Muscle of arm (tissue), 12 donors: ENCODE measurements around the gene RPS6KA3. TPM values are rescaled to one million over a fixed set of nuclear protein-coding genes. Genes with fewer than 3 reads are reported as not detected.
"Not testable (repeated sequence)": the region's sequence is repeated elsewhere in the genome, so short reads cannot be mapped to it uniquely, and the experiment has no call there.

Source experiments
- DNase-seq: peaks from one replicate; pipeline ENCODE4 v3.0.0-alpha.2; 2013
- polyA plus RNA-seq, 12 donors: library from polyadenylated mRNA; unstranded; fragments of 120-200 nt; gene quantifications; one replicate each; pipeline ENCODE4 v1.2.1, GENCODE V29; 2013; ENCODE audit not compliant: insufficient read length in 12 of 12

Gene RPS6KA3
- polyA plus RNA-seq, 12 donors: 35.2 to 61.2 (median 46.5) TPM; not detected in 1

- DNase-seq: peak; percentile 53
Observed at GRCh38 chrX:20267931-20268701, 1.4 kb upstream of the RPS6KA3 start.

- no peak for DNase-seq
Observed at GRCh38 chrX:20267607-20267930, 860 bp upstream of the RPS6KA3 start.

- DNase-seq: peak; percentile 17
Observed at GRCh38 chrX:20265726-20266681, 705 bp downstream of the RPS6KA3 start.

GRCh38 chrX:20265221-20265725 lies 1.4 kb downstream of the RPS6KA3 start:
- peak; percentile 45 for DNase-seq

- DNase-seq: no peak
Observed at GRCh38 chrX:20263474-20263873, 3.2 kb downstream of the RPS6KA3 start.

GRCh38 chrX:20260885-20261284 lies 5.8 kb downstream of the RPS6KA3 start:
- no peak for DNase-seq

GRCh38 chrX:20254712-20255299 lies 11.9 kb downstream of the RPS6KA3 start:
- no peak for DNase-seq

GRCh38 chrX:20253232-20253543 lies 13.5 kb downstream of the RPS6KA3 start:
- no peak for DNase-seq

GRCh38 chrX:20252381-20253231 lies 14.1 kb downstream of the RPS6KA3 start:
- no peak for DNase-seq

- DNase-seq: no peak
Observed at GRCh38 chrX:20251691-20252090, 15.0 kb downstream of the RPS6KA3 start.

- DNase-seq: not testable (repeated sequence)
Observed at GRCh38 chrX:20250146-20250545, 16.6 kb downstream of the RPS6KA3 start.

GRCh38 chrX:20248592-20249192 lies 18.0 kb downstream of the RPS6KA3 start:
- no peak for DNase-seq

- peak; percentile 59 for DNase-seq
Observed at GRCh38 chrX:20244931-20245330, 21.8 kb downstream of the RPS6KA3 start.

- DNase-seq: no peak
Observed at GRCh38 chrX:20240201-20240600, 26.5 kb downstream of the RPS6KA3 start.

GRCh38 chrX:20237864-20238263 lies 28.8 kb downstream of the RPS6KA3 start:
- no peak for DNase-seq

GRCh38 chrX:20235755-20236154 lies 31.0 kb downstream of the RPS6KA3 start:
- no peak for DNase-seq

GRCh38 chrX:20233336-20233735 lies 33.4 kb downstream of the RPS6KA3 start:
- DNase-seq: no peak

- no peak for DNase-seq
Observed at GRCh38 chrX:20231598-20231997, 35.1 kb downstream of the RPS6KA3 start.

- no peak for DNase-seq
Observed at GRCh38 chrX:20230406-20230805, 36.3 kb downstream of the RPS6KA3 start.

- DNase-seq: no peak
Observed at GRCh38 chrX:20229155-20229554, 37.6 kb downstream of the RPS6KA3 start.

GRCh38 chrX:20228245-20228644 lies 38.5 kb downstream of the RPS6KA3 start:
- DNase-seq: no peak
